ENCODE measurements around the gene DCLK1. TPM values are rescaled to one million over a fixed set of nuclear protein-coding genes. Genes with fewer than 3 reads are reported as not detected.

Gene DCLK1
- total RNA-seq, 1 donor from 2014 or later = not detected

DNA sequence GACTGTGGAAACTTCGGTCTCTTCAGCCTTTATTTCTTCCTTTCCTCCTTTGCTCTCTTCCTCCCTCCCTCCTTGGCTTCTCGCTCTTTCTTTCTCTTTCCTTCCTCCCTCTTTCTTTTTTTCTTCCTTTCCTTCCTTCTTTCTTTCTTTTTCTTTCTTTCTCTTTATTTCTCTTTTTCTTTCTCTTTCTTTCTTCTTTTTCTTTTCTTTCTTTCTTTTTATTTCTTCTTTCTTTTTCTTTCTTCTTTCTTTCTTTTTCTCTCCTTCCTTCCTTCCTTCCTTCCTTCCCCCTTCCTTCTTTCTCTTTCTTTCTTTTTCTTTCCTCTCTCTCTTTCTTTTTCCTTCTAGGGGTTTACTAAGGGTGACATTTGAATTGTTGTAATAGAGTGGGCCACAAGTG, 364.5 kb downstream of the DCLK1 start:
- no peaks in the 10 kb centered on the region for H3K4me1 Mint-ChIP-seq (ENCODE audit: low read depth)
- DNase-seq (ENCODE audit: low spot score) = no peak
- no peak overlapping the region for H3K27ac Mint-ChIP-seq
- H3K27me3 Mint-ChIP-seq (ENCODE audit: low read depth) = no peaks in the 10 kb centered on the region
- no peak overlapping the region for H3K4me3 Mint-ChIP-seq (ENCODE audit: low read depth)
- no peaks in the 10 kb centered on the region for H3K9me3 Mint-ChIP-seq
- intact Hi-C loops (cut with micrococcal nuclease) = no loop called here
- no peaks in the 10 kb centered on the region for H3K36me3 Mint-ChIP-seq (ENCODE audit: low read depth)

DNA sequence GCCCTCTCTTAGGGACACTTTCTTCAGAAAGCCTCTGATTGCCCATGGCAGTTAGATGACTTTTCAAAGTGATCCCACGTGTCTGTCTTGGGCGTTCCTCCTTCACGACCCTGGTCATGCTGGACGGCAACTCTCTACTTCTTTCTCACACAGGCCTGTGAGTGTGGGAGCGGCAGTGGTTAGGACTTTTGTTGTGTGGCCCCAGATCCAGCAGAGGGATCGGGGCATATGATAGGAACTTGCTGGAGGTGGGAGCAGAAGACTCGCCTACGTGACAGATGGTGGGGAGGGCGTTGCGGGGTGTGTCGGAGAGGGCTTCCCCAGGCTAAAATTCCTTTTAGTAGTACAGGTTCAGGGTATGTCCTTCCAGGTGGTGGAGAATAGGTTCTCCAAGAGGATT, 365.2 kb downstream of the DCLK1 start:
- intact Hi-C loops (cut with micrococcal nuclease) = no loop called here
- H3K9me3 Mint-ChIP-seq = no peaks in the 10 kb centered on the region
- H3K36me3 Mint-ChIP-seq (ENCODE audit: low read depth) = no peaks in the 10 kb centered on the region
- H3K27me3 Mint-ChIP-seq (ENCODE audit: low read depth) = no peaks in the 10 kb centered on the region
- no peak for DNase-seq (ENCODE audit: low spot score)
- no peak overlapping the region for H3K27ac Mint-ChIP-seq
- no peak overlapping the region for H3K4me3 Mint-ChIP-seq (ENCODE audit: low read depth)
- no peaks in the 10 kb centered on the region for H3K4me1 Mint-ChIP-seq (ENCODE audit: low read depth)

DNA sequence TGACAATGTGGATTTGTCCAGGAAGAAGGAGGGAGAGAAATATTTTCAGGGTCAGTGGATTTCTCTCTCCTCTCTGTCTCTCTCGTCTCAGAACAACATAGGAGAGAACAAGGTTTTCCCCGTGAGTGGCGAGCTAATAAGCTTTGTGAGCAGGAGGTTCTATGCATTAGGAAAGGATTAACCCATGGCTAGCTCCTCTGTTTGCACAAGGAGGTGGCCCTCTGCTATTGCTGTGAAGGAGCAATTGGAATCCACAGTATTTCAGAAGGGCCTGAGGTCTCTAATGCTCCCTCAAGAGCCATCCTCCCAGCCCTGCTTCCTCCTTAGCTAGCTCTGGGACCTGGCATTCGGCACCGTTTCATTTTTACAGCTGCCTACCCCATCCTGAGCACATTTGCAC, 365.8 kb downstream of the DCLK1 start:
- no peak overlapping the region for H3K27ac Mint-ChIP-seq
- no peaks in the 10 kb centered on the region for H3K4me1 Mint-ChIP-seq (ENCODE audit: low read depth)
- H3K4me3 Mint-ChIP-seq (ENCODE audit: low read depth) = no peak overlapping the region
- no peaks in the 10 kb centered on the region for H3K9me3 Mint-ChIP-seq
- H3K27me3 Mint-ChIP-seq (ENCODE audit: low read depth) = no peaks in the 10 kb centered on the region
- DNase-seq (ENCODE audit: low spot score) = no peak
- H3K36me3 Mint-ChIP-seq (ENCODE audit: low read depth) = no peaks in the 10 kb centered on the region
- intact Hi-C loops (cut with micrococcal nuclease) = no loop called here

DNA sequence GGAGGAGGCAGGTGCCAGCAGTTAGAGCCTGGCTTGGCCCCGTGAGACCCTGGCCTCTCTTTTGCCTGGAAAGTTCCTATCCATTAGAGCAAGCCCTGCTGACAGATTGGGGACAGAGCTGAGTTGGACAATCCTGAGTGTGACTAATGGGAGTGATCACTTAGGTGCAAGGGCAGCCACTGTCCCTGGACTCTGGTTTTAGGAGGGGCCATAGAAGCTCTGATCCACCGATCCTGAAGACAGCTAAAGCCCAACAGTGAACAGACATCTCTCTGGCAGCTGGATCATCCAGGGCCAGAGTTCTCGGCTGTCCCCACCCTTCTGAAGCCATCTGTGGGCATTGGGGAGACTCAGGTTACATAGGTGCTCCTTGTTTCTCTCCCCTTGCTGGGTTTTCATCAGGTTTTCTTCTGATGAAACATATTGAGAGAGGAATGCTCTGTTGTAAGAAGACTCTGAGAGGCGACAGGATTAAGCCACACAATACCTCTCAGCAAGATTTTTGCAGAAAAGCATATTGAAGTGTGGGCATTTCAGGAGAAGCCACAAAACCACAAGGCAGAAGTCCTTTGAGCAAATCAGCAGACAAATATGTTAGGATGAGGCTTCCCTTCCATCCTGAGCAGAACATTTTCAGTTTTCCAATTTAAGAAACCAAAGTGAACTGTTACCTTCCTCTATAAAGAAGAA, 366.7 kb downstream of the DCLK1 start:
- H3K27me3 Mint-ChIP-seq (ENCODE audit: low read depth) = no peaks in the 10 kb centered on the region
- H3K27ac Mint-ChIP-seq = no peak overlapping the region
- no peaks in the 10 kb centered on the region for H3K4me1 Mint-ChIP-seq (ENCODE audit: low read depth)
- no peak for DNase-seq (ENCODE audit: low spot score)
- no peaks in the 10 kb centered on the region for H3K36me3 Mint-ChIP-seq (ENCODE audit: low read depth)
- H3K4me3 Mint-ChIP-seq (ENCODE audit: low read depth) = no peak overlapping the region
- peaks cover 6% of the 10 kb centered on the region for H3K9me3 Mint-ChIP-seq
- intact Hi-C loops (cut with micrococcal nuclease) = no loop called here

DNA sequence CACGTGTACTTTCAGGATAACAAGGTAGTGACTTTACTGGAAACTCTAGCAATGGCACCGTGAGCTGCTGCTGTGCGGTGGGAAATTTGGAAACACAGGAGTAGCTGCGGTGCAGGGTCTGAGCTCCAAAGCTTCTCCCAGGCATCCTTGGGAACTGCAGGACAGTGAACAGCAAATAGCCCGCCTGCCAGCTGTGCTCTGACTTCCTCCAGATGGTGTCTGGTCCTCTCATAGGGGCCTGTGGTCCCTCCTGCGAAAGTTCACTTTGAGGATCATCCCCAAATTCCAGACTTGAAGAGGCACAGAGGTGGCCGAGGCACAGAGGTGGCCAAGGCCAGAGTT, 367.4 kb downstream of the DCLK1 start:
- no peak for DNase-seq (ENCODE audit: low spot score)
- no peaks in the 10 kb centered on the region for H3K4me1 Mint-ChIP-seq (ENCODE audit: low read depth)
- intact Hi-C loops (cut with micrococcal nuclease) = no loop called here

DNA sequence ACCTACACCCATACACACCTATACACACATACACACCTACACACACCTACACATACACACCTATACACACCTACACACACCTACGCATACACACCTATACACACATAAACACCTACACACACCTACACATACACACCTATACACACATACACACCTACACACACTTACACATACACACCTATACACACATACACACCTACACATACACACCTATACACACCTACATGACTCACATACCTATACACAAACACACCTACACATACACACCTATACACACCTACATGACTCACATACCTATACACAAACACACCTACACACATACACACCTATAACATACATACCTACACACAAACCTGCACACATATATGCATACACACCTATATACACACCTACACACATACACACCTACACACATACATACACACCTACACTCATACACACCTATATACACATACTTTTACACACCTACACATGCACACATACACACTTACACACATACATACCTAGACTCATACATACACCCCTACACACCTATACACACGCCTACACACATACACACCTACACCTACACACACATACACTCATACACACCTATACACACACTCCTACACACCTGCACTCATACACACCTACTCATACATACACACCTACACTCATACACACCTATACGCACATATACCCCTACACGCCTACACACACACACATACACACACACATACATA, 368.0 kb downstream of the DCLK1 start:
- intact Hi-C loops (cut with micrococcal nuclease) = no loop called here
- no peaks in the 10 kb centered on the region for H3K36me3 Mint-ChIP-seq (ENCODE audit: low read depth)
- H3K4me3 Mint-ChIP-seq (ENCODE audit: low read depth) = no peak overlapping the region
- no peaks in the 10 kb centered on the region for H3K4me1 Mint-ChIP-seq (ENCODE audit: low read depth)
- no peak overlapping the region for H3K27ac Mint-ChIP-seq
- no peak for DNase-seq (ENCODE audit: low spot score)
- peaks cover 10% of the 10 kb centered on the region for H3K9me3 Mint-ChIP-seq
- no peaks in the 10 kb centered on the region for H3K27me3 Mint-ChIP-seq (ENCODE audit: low read depth)

More for the DNA sequence above, 367.4 kb downstream of the DCLK1 start:
- H3K36me3 Mint-ChIP-seq (ENCODE audit: low read depth) = no peaks in the 10 kb centered on the region
- H3K27me3 Mint-ChIP-seq (ENCODE audit: low read depth) = no peaks in the 10 kb centered on the region
- no peak overlapping the region for H3K27ac Mint-ChIP-seq
- no peak overlapping the region for H3K4me3 Mint-ChIP-seq (ENCODE audit: low read depth)
- peaks cover 10% of the 10 kb centered on the region for H3K9me3 Mint-ChIP-seq

DNA sequence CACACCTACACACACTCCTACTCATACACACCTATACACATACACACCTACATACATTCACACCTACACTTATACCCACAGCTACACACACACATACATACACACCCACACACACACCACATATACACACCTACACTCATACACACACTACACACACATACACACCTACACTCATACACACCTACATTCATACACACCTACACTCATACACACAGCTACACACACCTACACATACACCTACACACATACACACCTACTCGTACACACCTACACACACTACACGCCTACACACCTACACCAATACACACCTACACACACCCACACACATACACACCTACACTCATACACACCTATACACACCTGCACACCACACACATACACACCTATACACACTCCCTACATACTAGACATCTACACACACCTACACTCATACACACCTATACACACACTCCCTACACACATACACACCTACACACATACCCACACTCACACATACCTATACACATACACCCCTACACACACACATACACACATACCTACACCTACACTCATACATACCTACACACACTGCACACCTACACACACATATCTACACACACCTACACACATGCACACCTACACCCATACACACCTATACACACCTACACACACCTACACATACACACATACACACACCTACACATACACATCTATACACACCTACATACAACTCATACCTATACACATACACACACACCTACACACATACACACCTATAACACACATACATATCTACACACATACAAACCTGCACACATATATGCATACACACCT, 369.5 kb downstream of the DCLK1 start:
- no peak for DNase-seq (ENCODE audit: low spot score)
- no peak overlapping the region for H3K27ac Mint-ChIP-seq
- no peaks in the 10 kb centered on the region for H3K27me3 Mint-ChIP-seq (ENCODE audit: low read depth)
- no peaks in the 10 kb centered on the region for H3K36me3 Mint-ChIP-seq (ENCODE audit: low read depth)
- H3K9me3 Mint-ChIP-seq = peaks cover 13% of the 10 kb centered on the region
- no peaks in the 10 kb centered on the region for H3K4me1 Mint-ChIP-seq (ENCODE audit: low read depth)
- H3K4me3 Mint-ChIP-seq (ENCODE audit: low read depth) = no peak overlapping the region
- intact Hi-C loops (cut with micrococcal nuclease) = no loop called here

DNA sequence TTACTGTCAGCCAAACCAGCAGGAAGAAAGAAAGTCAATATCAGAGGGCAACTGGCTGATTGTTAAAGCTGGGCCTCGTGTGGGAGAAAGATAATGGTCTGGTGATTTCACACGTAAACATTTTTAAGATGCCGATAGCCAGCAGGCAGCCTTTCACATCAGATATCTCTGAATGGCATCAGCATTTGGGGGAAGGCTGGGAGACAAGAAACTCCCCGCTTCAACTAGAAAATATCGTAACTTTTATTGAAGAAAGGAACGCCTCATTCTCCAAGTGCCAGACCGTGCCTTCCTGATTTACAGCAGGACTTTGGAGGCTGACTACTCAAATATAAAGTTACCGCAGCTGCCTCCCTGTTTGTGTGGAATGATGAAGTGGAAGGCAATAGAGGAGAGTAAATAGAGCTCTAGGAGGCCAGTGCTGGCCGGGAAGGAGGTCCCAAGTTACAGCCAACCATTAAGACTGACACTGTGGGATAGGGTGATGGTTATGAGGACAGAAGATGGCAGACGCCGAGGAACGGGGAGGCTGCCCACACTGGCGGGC, 370.4 kb downstream of the DCLK1 start:
- Mint-ChIP-seq H3K27ac (no peak overlapping the region), H3K4me3 (ENCODE audit: low read depth) (no peak overlapping the region)
- intact Hi-C loops (cut with micrococcal nuclease) = no loop called here

DNA sequence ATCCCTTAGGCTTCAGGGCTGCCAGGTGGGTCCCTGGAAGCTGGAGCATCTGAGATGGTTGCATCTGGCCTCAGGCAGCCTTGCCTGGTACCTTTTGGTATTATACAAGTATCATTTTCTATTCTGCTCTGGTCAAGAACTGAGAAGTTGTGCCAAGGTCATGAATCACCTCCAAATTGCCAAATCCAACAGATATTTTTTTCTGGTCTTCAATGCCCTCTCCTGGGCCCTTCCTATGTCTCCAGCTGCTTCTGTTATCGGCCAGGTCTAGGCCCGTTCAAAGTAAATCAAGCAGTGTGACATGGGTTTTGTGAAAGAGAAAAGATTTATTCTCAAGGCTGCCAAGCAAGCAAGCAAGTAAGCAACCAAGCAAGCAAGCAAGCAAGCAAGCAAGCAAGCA, 383.6 kb downstream of the DCLK1 start:
- no peaks in the 10 kb centered on the region for H3K27me3 Mint-ChIP-seq (ENCODE audit: low read depth)
- H3K4me3 Mint-ChIP-seq (ENCODE audit: low read depth) = no peak overlapping the region
- no peak overlapping the region for H3K27ac Mint-ChIP-seq
- intact Hi-C loops (cut with micrococcal nuclease) = no loop called here
- H3K36me3 Mint-ChIP-seq (ENCODE audit: low read depth) = no peaks in the 10 kb centered on the region
- no peaks in the 10 kb centered on the region for H3K4me1 Mint-ChIP-seq (ENCODE audit: low read depth)
- DNase-seq (ENCODE audit: low spot score) = no peak
- peaks cover 12% of the 10 kb centered on the region for H3K9me3 Mint-ChIP-seq

More for the DNA sequence above, 370.4 kb downstream of the DCLK1 start:
- DNase-seq (ENCODE audit: low spot score) = no peak
- H3K27me3 Mint-ChIP-seq (ENCODE audit: low read depth) = no peaks in the 10 kb centered on the region
- no peaks in the 10 kb centered on the region for H3K36me3 Mint-ChIP-seq (ENCODE audit: low read depth)
- no peaks in the 10 kb centered on the region for H3K4me1 Mint-ChIP-seq (ENCODE audit: low read depth)
- peaks cover 14% of the 10 kb centered on the region for H3K9me3 Mint-ChIP-seq

DNA sequence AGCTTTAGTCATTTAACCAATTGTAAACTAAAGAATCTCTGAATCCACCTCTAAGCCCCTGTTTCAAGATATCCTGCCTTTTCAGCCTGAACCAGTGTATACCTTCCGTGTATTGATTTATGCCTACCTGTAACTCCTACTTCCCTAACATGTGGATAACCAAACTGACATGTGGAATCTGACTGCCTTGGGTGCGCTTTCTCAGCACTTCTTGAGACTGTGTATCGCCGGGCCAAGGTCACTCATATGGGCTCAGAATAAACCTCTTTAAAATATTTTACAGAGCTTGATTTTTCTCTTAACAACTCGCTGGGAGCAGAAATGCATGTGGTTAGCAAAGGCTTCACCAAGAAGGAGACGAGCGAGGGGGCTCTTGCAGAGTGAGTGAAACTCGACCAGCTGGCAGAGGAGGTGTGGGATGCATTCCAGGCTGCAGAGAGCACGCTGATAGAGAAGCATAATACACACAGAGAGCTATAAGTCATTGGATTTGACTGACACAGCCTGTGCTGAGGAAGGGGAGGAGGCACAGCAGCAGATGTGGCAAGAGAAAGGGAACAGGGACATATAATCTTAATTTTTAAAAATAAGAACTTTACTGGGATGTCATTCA, 386.5 kb downstream of the DCLK1 start:
- intact Hi-C loops (cut with micrococcal nuclease) = no loop called here
- Mint-ChIP-seq H3K9me3 (peaks cover 12% of the 10 kb centered on the region), H3K27me3 (ENCODE audit: low read depth) (no peaks in the 10 kb centered on the region), H3K4me3 (ENCODE audit: low read depth) (no peak overlapping the region), H3K27ac (no peak overlapping the region), H3K4me1 (ENCODE audit: low read depth) (no peaks in the 10 kb centered on the region), H3K36me3 (ENCODE audit: low read depth) (no peaks in the 10 kb centered on the region)
- DNase-seq (ENCODE audit: low spot score) = no peak

DNA sequence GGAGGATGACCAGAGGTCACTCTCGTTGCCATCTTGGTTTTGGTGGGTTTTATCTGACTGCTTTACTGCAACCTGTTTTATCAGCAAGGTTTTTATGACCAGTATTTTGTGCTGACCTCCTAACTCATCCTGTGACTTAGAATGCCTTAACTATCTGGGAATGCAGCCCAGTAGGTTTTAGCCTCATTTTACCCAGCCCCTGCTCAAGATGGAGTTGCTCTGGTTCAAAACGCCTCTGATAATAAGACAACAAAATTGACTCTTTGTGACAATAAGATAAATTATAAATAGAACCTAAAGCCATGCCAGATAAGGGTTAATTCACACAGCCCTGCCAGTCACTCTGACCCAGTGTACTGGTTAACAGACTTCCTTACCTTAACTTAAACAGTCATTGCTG, 387.0 kb downstream of the DCLK1 start:
- DNase-seq (ENCODE audit: low spot score) = no peak
- no peaks in the 10 kb centered on the region for H3K4me1 Mint-ChIP-seq (ENCODE audit: low read depth)
- no peak overlapping the region for H3K27ac Mint-ChIP-seq
- no peak overlapping the region for H3K4me3 Mint-ChIP-seq (ENCODE audit: low read depth)
- H3K36me3 Mint-ChIP-seq (ENCODE audit: low read depth) = no peaks in the 10 kb centered on the region
- peaks cover 12% of the 10 kb centered on the region for H3K9me3 Mint-ChIP-seq
- H3K27me3 Mint-ChIP-seq (ENCODE audit: low read depth) = no peaks in the 10 kb centered on the region
- intact Hi-C loops (cut with micrococcal nuclease) = no loop called here

DNA sequence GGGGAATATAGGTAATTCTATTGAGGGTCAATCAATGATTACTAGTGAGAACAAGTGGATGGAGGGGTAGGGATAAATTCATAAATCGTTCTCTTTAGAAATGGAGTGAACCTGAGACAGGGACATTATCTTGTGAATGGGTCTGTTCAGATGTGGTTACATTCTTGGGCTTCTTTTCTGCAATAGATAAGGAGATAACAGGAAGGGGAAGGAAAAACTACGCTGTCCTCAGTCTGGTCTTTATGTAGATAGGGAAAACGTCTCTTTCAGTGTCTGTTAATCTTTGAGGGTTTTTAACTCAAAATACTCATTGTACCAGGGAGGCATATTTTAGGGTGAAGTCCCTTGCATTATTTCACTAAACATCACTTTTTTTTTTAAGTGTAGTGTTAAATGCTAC, 388.0 kb downstream of the DCLK1 start:
- H3K27ac Mint-ChIP-seq = no peak overlapping the region
- intact Hi-C loops (cut with micrococcal nuclease) = no loop called here
- H3K9me3 Mint-ChIP-seq = peaks cover 12% of the 10 kb centered on the region
- DNase-seq (ENCODE audit: low spot score) = no peak
- no peaks in the 10 kb centered on the region for H3K27me3 Mint-ChIP-seq (ENCODE audit: low read depth)
- no peaks in the 10 kb centered on the region for H3K4me1 Mint-ChIP-seq (ENCODE audit: low read depth)
- no peaks in the 10 kb centered on the region for H3K36me3 Mint-ChIP-seq (ENCODE audit: low read depth)
- H3K4me3 Mint-ChIP-seq (ENCODE audit: low read depth) = no peak overlapping the region
